Activated CD8-positive, alpha-beta memory T cell treated with anti-CD3 and anti-CD28 coated beads, Interleukin-2, amount 50 U/mL, for 24 hours (primary cell): ENCODE data around the gene BRINP3.
"Not testable (repeated sequence)": the region's sequence is repeated elsewhere in the genome, so short reads cannot be mapped to it uniquely, and the experiment has no call there.

ENCODE experiments used
- DNase-seq: peaks from one replicate; pipeline ENCODE4 v3.0.0-alpha.2; 2020; ENCODE audit errors: extremely low read depth

Gene BRINP3

DNA sequence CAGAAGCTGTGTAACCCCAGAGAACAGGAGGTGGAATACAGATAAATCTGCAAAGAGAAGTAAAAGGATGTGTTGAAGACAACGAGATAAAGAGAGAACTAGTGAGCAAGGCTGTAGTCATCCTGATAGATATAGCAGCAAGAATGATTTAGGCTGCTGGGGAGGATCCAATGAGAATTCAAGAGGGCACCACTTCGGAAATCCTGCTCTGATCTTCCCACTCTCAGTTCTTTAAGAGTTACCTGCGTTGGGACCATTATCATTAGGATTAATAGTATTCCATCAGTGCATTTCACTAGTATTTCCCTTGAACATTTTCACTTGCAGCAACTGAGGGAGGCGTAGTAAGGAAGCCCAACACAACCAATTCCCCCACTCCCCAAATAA lies at the start of gene BRINP3:
TSS of gene BRINP3 (minus strand) at position 103 of the 387 bp plus-strand sequence.
- no peak for DNase-seq

DNA sequence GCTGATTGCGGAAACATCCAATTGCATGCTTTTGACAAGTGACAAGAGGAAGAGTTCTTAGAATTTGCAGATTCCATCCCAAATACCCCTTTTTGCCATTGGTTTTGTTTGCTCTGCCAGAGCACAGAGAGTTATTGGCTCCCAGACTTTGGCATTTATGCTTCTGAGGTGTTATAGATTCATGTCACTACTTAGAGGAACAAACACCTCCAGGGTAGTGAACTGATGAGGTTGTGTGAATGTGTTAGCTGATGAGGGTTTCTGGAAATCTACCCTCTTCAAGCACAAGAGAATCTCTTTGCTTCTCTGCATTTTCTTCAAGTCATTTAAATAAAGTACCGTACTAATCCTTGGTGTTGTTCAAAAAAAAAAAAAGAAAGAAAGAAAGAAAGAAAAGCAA lies 33.9 kb upstream of the BRINP3 start:
- no peak for DNase-seq

DNA sequence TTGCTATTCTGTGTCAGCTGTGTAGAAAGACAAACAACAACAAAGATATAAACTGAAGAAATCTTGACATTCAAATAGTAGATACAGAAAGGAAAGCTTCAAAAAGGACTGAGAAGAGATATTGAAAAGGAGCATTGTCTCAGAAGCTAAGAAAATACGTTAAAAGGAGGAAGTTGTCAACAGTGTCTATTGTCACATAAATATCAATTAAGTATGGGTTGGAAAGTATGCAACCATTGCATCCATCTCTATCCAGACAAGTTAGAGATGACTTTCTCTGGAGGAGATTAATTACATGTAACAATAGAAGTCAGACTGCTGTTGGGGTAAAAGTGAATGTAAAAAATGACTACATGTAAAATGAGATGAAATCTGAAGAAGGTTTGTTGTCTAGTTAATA lies 29.7 kb upstream of the BRINP3 start:
- no peak for DNase-seq

DNA sequence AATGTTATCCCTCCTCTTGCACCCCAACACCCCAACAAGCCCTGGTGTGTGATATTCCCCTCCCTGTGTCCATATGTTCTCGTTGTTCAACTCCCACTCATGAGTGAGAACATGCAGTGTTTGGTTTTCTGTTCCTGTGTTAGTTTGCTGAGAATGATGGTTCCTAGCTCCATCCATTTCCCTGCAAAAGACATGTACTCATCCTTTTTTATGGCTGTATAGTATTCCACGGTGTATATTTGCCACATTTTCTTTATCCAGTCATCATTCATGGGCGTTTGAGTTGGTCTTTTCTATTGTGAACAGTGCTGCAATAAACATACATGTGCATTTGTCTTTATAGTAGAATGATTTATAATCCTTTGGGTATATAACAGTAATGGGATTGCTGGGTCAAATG lies 26.9 kb upstream of the BRINP3 start:
- DNase-seq = not testable (repeated sequence)

DNA sequence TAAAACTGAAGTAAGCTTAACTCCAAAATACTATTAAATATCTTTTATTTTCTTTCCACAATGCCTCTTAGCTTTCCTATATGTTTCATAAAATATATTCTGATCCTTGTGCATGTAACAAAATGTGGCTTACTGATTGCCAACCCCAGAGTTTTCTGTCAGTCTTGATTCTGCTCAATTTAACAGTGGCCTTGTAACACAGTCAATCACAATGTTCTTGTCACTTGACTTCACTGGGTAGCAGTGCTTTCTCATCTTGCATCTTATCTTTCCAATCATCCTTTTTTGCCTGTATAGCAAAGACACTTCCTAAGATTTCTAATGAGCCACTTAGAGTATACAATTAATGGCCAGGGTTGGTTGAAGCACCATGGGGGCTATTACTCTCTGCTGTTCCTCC lies 19.9 kb upstream of the BRINP3 start:
- no peak for DNase-seq

DNA sequence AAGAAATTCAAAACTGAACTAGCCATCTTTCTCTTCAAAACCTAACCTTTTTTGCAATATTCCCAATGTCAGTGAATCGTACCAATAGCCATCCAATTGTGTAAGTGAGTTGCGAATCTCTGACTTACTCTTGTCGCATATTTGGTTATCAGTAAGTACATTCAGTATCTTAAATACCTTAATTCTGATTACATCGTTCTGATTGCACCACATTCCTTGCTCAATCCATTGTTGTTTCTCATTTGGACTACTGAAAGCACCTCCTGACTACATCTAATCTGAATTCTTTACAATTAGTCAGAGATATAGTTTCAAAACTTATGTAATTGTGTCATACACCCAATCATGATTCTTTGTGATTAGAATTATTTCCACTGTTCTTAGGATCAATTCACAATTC lies 16.8 kb upstream of the BRINP3 start:
- DNase-seq = no peak

DNA sequence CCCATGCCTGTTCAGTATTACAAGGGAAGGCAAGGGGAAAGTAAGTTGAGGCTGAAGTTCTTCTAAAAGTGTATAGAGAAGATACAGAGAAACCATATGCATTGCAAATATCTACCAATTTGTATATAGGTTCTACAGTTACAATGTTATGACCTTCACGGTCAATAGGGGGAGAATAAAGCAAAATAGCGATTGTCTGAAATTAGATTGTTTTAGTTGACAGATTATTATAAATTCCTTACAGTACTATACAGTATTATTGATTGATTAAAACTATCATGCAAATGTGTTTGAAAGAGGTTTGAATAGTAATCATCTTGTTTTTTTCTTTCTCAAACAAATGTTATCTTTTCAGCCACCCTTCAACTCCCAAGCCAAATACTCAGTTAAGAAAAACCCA lies 13.7 kb upstream of the BRINP3 start:
- DNase-seq = no peak

DNA sequence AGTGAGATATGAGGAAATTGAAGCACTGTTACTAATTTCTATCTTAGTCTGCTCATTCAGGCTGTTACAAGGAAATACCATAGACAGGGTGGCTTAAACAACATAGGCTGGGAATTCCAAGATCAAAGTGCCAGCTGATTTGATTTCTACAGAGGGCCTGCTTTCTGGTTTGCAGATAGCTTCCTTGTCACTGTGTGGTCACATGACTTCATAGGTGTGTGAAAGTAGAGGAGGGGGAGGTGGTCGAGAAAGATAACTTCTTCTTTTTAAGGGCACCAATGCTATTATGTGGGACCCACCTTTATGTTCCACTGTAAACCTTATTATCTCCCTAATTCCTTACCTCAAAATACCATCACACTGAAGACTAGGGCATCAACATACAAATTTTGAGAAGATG lies 6.4 kb upstream of the BRINP3 start:
- DNase-seq = no peak

DNA sequence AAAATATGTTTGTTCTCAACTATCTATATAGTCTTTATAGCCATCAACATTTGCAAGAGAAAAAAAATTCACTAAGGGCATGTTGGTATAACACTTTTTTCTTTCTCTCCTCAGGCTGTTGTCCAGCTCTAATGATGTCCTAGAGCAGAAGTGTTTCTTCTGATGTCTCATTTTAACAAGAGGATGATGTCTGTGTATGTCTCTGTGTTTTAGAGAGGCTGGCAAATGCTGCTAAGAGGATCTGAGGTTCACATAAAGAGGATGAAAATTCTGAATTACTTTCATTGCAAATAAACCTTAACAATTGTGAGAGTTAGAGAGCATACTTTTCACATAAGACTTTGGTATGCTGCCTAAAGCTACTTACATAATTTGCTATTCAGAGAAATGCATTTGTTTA lies 2.6 kb upstream of the BRINP3 start:
- DNase-seq = no peak

DNA sequence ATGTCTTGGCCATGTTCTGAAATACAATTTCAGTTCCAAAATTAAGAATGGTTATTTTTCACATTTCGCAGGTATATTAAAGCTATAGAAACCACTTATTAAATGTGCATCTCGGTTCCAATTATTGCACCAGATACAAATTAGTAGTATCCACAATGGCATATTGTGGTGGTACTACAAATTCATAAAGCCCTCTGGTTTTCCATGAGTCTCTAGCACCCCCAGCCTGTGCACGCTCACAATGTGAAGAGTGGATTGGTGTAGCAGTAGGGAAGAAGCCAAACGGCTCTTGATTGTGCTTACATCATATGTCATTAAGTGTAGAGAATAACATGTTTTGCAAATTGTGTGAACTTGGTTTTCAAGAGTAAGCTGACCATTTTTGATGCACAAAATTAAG lies 1.9 kb upstream of the BRINP3 start:
- no peak for DNase-seq

DNA sequence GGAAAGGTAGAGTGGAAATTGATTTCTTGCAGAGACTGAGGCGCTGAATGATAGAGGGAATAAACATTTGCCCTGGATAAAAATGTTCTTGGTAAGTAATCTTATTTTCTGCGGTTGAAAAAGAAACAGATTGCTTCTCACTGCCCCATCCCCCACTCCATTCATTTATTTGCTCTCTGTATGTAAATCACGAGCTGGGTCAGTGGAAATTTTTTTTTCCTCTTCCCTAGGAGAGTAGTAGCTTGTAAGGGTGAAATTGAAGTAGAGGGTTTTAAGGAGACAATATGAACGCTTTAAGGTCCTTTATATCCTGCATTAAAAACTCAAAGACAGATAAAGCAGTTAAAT lies 1.4 kb upstream of the BRINP3 start:
- no peak for DNase-seq

DNA sequence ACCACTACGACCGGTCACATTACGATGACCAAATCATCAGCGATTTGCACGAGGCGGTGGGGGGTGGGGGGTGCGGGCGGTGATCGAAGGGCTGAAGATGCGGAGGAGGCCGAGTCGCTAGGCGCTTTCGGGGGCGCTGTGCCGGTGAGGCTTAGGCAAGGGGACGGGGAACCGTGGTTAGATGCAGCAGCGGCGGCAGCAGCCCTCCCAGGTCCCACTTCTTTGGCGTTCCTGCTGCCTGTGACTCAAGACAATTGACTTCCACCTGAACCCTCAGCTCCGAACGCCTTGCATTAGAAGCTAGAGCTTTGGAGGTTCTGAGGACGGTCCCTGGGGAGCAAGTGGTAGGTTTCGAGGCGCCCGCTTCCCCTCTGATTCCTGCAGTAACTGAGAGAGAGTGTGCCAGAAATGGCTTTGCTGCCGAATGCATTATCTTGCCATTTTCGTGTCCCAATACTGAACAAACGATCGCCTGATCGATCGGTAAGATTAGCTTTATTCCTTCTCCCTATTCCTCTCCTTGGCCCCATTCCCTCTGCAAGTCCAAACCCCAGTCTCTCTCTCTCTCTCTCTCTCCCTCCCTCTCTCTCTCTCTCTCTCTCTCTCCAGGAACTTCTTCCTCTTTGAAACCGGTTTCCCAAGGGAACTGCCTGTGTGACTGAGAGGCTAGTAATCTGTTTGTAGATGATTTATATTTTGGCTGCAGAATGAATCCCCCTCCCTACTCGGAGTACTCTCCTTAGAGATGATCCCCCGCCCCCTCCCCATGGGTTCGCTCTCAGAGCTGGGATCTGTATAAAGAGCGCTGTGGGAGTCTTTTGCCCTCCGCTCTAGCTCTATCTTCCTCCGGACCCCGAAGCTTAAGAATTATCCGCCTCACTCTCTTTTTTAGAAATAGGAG lies 735 bp upstream of the BRINP3 start:
- DNase-seq = no peak

DNA sequence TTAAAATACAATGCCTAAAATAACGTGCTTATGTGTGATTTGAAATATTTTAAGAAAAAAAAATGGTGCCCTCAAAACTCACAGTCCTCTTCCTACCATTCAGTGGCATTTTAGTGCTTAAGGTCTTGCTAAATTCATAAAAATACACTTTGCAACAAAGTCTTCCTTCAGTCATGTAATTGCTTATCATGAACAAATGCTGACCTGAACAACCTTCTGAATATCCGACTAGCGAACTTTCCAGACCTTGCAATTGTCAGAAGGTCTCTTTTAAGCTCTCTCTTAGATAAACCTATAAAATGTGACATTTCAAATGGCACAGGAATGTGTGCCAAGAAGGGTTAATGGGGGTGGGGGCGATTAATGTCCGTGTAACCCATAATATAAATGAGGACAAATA lies 858 bp downstream of the BRINP3 start:
- no peak for DNase-seq

DNA sequence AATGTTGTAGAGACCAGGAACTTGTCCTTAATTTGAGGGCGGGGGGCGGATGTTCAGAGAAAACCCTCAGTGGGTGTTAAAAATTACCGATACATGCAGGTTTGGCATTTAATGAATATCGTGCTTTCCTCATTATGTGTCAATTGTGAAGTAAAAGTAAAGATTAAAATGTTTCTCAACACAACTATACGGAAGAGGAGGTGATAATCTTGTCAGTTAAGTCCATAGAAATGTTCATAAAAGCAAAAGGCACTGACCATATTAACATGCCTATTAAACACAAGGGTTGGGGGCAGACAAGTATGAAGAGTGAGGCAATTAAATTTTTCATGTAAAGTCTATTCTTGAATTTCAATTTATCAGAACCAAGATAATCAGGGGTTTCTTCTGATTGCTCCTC lies 1.3 kb downstream of the BRINP3 start:
- DNase-seq = no peak

DNA sequence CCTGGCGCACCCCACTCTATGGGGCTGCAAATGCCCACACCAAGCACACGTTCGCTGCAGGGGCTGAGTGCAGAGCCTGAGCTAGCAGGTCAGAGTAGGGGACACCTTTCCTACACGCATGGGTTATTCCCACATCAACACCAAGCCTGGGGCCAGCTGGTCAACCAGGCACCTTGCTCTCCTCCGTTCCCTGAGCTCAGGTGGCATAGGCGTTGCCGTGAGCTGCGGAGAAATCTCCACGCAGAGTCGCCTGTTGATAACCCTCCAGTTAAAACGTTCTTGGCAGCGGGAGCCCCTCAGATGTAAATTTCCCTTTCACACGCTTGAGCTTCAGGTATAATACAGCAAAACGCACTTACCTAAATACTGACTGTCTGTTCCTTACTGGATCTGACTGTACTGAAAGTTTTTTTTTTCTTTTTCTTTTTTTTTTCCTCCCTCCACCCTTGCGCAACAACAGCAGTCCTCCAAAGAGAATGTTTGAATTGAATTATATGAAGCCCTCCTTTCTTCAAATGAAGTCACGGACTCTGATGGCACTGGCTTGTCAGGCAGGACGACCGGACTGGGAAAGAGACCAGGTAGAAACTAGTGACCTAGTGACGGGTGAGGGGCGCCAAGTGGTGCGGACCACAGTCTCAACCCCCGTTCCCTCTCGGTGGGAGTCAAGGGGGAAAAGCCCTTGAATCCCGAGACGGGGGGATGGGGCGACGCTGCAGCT lies 2.1 kb downstream of the BRINP3 start:
- DNase-seq = no peak

DNA sequence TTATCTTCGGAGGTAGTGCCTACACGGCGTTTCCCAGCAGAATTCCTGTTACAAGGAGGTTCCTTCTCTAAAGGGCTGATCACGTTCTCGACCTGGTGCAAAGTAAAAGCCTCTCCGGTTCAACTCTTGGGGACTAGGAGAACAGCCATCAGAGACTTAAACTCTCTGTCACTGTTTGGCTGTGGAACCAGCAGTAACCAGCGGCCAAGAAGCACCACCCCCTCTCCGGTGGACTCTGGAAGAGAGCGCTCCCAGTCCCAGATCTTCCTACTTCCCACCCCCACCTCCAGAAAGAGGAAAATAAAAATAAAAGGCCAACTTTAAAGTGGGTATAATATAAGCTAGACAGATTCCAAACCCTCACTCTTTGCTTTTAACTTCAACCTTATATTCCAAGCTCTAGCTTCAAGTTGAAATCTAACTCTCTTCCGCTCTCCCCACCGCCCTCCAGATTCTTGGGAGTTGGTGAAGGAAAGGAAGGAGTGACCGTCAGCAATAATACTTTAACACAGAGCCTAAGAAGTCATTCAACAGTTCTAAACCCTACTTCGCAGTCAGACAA lies 2.9 kb downstream of the BRINP3 start:
- DNase-seq = no peak

DNA sequence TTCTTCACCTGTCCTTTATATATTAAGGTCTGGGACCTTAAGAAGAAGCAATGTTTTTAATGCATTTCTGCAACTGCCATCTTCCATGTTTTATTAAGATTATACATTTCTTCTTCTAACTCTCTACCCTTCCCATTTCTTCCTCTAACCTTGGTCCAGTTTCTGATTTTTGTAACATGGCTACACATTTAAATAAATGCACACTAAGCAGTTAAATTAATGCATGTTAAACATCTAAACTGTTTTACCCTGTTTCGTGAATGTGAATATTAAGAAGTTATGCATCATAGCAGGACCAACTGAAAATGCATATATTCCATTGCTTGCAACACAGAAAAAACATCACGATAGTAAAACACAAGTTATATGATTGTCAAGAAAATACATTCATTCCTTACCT lies 3.7 kb downstream of the BRINP3 start:
- DNase-seq = no peak

DNA sequence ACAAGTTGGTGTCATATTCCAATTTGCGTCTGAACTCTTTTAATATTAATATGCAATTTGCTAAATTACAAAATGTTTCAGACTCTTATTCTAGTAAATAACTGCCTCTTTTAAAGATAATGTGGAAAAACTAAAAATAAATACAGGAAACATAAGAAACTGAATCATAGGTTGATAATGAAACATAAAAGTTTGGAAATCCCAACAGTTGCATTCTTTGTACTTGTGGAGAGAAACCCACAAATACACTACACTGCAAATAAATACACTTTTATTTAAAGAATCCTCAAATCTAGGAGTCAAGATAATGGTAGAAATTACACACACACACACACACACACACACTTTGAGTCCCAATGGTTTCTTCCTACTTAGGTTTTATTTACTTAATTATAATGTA lies 5.2 kb downstream of the BRINP3 start:
- no peak for DNase-seq

DNA sequence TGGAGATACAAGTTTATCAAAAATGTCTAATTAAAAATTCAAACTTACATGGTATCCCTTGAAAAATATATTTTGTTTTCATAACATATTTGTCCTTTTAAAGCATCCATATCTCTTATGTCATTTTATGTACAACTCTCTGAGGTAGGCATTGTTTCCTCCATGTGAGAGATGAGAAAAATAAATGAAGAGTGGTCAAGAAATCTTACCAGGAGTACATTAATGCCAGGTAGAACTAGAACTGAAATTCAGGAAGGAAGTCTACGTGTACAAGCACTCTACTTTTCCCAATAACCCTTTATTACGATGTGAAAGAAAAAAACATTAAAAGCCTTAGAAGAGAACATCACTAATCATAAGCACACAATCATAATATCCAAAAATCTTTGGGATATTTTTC lies 5.6 kb downstream of the BRINP3 start:
- DNase-seq = no peak

DNA sequence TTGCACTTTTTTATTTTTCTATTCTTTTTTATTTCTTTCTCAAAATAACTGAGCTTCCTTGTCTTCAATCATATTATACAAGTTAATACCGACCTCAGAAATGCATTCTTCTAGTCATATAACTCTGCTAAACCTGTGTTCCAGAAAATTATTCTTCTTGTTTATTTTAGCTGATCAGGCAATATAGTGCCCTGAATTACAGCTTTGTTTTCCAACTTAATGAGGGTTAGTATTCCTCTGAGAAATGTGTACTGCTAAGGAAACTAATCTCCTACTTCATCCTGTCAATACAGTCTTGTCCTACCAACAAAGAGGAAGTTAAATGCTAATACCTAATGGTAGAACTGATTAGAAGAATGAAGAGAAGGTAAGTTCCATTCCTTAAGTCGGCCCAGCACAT lies 13.0 kb downstream of the BRINP3 start:
- DNase-seq = no peak

DNA sequence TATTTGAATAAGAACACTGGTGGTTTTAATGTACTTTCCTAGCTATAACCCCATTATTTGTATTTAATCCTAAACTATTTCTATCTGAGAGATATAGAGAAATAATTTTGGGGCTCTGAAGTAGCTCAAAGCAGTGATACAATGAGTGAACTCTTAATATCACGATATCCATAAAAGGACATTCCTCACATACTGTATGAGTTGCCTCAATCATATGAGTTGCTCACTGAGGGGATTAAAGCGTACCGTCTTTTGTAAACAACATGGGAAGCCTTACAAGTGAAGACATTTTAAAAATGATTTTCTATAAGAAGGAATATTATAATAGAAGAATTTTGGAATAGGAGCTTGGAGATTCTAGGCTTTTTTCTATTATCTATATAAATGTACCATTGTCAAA lies 21.5 kb downstream of the BRINP3 start:
- DNase-seq = no peak

DNA sequence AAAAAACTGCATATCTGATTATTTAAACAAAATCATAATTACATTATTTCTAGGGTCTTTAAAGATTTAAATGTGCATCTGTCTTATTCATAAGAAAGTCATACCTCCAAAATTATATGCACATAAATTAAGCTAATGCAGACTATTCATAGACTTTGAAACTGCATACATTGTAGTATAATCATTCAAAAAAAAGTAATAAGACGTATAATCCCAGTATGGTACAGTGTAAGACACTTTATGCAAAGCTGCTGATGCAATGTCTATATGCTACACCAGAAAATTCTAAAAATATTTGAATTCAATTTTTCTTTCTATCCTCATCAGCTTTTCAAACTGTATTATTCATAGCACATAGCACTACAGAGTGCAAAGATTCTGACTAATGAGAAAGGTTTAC lies 22.0 kb downstream of the BRINP3 start:
- no peak for DNase-seq

DNA sequence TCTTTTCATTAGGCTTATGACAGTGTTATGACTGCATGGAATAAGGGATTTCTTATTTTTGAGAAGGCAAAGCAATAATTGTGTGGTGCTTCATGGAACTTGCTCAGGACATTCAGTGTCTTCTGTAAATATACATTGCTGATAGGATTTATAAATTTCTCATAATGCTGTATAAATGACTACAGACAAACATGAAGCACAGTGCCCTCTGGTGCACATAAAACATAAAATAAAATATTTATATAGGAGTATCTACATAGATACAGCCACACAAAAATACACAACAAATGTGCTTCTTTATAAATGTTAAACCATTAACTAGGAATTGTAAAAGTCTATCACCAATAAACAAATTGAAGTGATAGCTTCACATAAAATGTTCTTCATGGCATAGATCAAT lies 24.1 kb downstream of the BRINP3 start:
- no peak for DNase-seq
